ENCODE results near the gene OSM.
A peak's percentile ranks its signal among the peaks of the same experiment; 100 is the strongest.

OSM gene

DNA sequence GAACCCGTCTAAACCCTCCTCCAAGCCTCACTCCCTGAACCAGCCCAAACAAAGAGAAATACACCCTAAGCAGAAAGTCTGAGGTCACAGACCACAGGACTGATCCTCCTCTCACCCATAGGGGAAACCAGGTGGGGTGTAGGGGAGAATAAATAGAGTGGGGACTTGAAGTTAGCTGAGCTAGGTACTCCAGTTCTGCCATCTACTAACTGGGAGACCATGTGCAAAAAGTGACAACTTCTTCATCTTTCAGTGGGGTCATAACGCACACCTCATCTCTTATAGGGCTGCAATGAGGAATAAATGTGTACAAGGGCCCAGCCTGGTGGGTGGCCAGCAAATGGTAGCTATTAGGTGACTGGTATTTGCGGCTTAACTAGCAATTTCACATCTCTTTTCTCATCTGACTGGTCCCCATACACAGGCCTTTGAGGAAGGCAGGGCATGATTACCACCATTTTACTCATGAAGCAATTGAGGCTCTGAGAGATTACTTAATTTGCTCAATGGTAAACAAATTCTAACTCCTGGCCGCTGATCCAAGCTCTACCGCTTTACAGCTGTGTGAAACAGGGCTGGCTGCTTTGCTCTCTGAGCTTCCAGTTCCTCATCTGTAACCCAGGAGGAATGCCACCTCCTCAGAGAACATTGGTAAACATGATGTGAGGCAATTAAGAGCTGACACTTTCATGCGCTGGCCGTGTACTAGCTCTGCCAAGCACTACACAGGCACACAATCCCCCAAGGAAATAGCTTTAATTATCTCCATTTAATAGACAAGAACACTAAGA is 43.5 kb upstream of the OSM start:
- Histone ChIP-seq H3K9me3 (ENCODE audit: low read length) (no peaks in the 10 kb centered on the region), H3K9me2 (ENCODE audit: low read depth, low read length) (no peaks in the 10 kb centered on the region), H2AFZ (ENCODE audit: low read length) (no peak overlapping the region), H3K36me3 (ENCODE audit: insufficient read depth, low read length) (peaks cover 4% of the 10 kb centered on the region; the same call in 1 of the 2 replicates), H3F3A (ENCODE audit: insufficient read depth, low read length) (0 out of 2 replicates have a peak, but pooled peaks cover under 1% of the 10 kb centered on the region), H4K20me1 (ENCODE audit: insufficient read depth, low read length) (no peaks in the 10 kb centered on the region), H3K4me2 (ENCODE audit: low read length) (peak overlapping the region; percentile 31; the same call in 1 of the 2 replicates), H3K27ac (ENCODE audit: low read depth, low read length, poor library complexity, severe bottlenecking) (peak overlapping the region; percentile 99), H3K27me3 (ENCODE audit: insufficient read depth, low read length) (no peaks in the 10 kb centered on the region), H3K79me2 (ENCODE audit: insufficient read depth, low read length) (no peaks in the 10 kb centered on the region), H3K9ac (ENCODE audit: low read length) (peak overlapping the region; percentile 23; the same call in 1 of the 2 replicates), H3K4me1 (ENCODE audit: insufficient read depth, low read length, severe bottlenecking) (peaks cover 64% of the 10 kb centered on the region), H3K4me3 (ENCODE audit: low read depth, low read length, poor library complexity, severe bottlenecking) (no peak overlapping the region)
- TF ChIP-seq EZH2 (IDR thresholded peaks at IDR 0.05; ENCODE audit: borderline replicate concordance, low read length): no peak
- TF ChIP-seq, protein P1, sequence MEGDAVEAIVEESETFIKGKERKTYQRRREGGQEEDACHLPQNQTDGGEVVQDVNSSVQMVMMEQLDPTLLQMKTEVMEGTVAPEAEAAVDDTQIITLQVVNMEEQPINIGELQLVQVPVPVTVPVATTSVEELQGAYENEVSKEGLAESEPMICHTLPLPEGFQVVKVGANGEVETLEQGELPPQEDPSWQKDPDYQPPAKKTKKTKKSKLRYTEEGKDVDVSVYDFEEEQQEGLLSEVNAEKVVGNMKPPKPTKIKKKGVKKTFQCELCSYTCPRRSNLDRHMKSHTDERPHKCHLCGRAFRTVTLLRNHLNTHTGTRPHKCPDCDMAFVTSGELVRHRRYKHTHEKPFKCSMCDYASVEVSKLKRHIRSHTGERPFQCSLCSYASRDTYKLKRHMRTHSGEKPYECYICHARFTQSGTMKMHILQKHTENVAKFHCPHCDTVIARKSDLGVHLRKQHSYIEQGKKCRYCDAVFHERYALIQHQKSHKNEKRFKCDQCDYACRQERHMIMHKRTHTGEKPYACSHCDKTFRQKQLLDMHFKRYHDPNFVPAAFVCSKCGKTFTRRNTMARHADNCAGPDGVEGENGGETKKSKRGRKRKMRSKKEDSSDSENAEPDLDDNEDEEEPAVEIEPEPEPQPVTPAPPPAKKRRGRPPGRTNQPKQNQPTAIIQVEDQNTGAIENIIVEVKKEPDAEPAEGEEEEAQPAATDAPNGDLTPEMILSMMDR (IDR thresholded peaks at IDR 0.05; ENCODE audit: low read length): no peak

DNA sequence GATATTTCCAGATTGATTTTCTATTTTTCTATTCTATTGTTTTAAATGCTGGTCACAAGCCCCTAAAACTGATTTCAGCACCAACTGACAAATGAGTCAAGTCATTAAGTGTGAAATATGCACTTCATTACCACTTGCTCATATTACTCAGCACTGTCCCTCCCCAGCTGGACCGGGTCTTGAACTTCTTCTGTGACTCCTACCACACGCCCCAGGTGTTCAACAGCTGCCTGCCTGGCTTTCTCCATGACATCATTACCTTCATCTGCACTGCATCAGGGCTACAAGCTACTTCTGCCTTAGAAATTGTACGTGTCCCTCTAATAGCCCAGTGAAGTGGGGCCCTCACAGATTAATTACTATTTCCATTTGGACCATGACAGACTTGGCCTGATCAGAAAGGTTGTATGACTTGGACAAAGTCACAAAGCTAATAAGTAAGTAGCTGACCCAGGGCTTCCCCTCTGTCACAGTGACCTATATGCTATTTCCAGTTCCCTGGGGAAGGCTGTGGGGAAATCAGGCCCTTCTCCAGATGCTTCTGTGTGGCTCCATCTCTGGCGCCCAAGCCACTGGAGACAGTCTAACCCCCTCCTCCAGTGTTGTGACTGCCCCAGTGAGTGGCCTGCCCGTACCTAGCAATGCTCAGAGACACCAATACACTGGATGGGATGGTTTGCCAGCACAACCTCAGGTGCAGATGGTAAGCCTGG is 42.0 kb upstream of the OSM start:
- Histone ChIP-seq H3K9me2 (ENCODE audit: low read depth, low read length) (no peaks in the 10 kb centered on the region), H3K79me2 (ENCODE audit: insufficient read depth, low read length) (no peaks in the 10 kb centered on the region), H4K20me1 (ENCODE audit: insufficient read depth, low read length) (no peaks in the 10 kb centered on the region), H3F3A (ENCODE audit: insufficient read depth, low read length) (0 out of 2 replicates have a peak, but pooled peaks cover 3% of the 10 kb centered on the region), H3K9me3 (ENCODE audit: low read length) (no peaks in the 10 kb centered on the region), H3K27me3 (ENCODE audit: insufficient read depth, low read length) (no peaks in the 10 kb centered on the region), H3K4me1 (ENCODE audit: insufficient read depth, low read length, severe bottlenecking) (peaks cover 79% of the 10 kb centered on the region), H2AFZ (ENCODE audit: low read length) (no peak overlapping the region), H3K9ac (ENCODE audit: low read length) (peak overlapping the region; percentile 8; the same call in 1 of the 2 replicates), H3K4me2 (ENCODE audit: low read length) (peak overlapping the region; percentile 22; the same call in 1 of the 2 replicates), H3K27ac (ENCODE audit: low read depth, low read length, poor library complexity, severe bottlenecking) (peak overlapping the region; percentile 99), H3K36me3 (ENCODE audit: insufficient read depth, low read length) (no peaks in the 10 kb centered on the region), H3K4me3 (ENCODE audit: low read depth, low read length, poor library complexity, severe bottlenecking) (no peak overlapping the region)
- TF ChIP-seq, protein P1 (IDR thresholded peaks at IDR 0.05; ENCODE audit: low read length): no peak
- TF ChIP-seq EZH2 (IDR thresholded peaks at IDR 0.05; ENCODE audit: borderline replicate concordance, low read length): no peak

DNA sequence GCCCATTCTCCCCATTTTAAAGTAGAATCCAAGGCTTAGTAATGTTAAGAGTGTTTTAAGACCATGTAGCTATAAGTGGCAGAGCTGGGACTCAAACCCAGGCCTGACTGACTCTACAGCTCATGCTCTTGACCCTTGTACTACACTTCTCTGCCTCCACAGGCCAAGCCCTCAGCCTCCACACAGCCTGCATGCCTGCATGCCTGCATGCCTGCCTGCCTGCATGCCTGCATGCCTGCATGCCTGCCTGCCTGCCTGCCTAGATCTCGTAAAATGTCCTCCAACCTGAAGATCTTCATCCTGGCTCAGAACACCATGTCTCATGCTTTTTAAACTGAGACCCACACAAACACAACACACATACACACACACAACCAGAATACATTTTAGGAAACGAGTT is 41.4 kb upstream of the OSM start:
- H3K79me2 ChIP-seq (ENCODE audit: insufficient read depth, low read length): no peaks in the 10 kb centered on the region

More for the DNA sequence above, 41.4 kb upstream of the OSM start:
- no peak overlapping the region for H3K4me3 ChIP-seq (ENCODE audit: low read depth, low read length, poor library complexity, severe bottlenecking)
- no peaks in the 10 kb centered on the region for H3K9me2 ChIP-seq (ENCODE audit: low read depth, low read length)
- H3K27ac ChIP-seq (ENCODE audit: low read depth, low read length, poor library complexity, severe bottlenecking): peak overlapping the region; percentile 99
- H3K4me1 ChIP-seq (ENCODE audit: insufficient read depth, low read length, severe bottlenecking): peaks cover 85% of the 10 kb centered on the region
- H3K36me3 ChIP-seq (ENCODE audit: insufficient read depth, low read length): no peaks in the 10 kb centered on the region
- H4K20me1 ChIP-seq (ENCODE audit: insufficient read depth, low read length): no peaks in the 10 kb centered on the region
- TF ChIP-seq EZH2 (IDR thresholded peaks at IDR 0.05; ENCODE audit: borderline replicate concordance, low read length): no peak
- TF ChIP-seq, protein P1 (IDR thresholded peaks at IDR 0.05; ENCODE audit: low read length): no peak
- H3K9me3 ChIP-seq (ENCODE audit: low read length): no peaks in the 10 kb centered on the region
- peak overlapping the region; percentile 8; the same call in 1 of the 2 replicates for H3K9ac ChIP-seq (ENCODE audit: low read length)
- H2AFZ ChIP-seq (ENCODE audit: low read length): no peak overlapping the region
- peak overlapping the region; percentile 22; the same call in 1 of the 2 replicates for H3K4me2 ChIP-seq (ENCODE audit: low read length)
- 0 out of 2 replicates have a peak, but pooled peaks cover 3% of the 10 kb centered on the region for H3F3A ChIP-seq (ENCODE audit: insufficient read depth, low read length)
- no peaks in the 10 kb centered on the region for H3K27me3 ChIP-seq (ENCODE audit: insufficient read depth, low read length)
